ENCODE data around the gene LMAN1L.

DNA sequence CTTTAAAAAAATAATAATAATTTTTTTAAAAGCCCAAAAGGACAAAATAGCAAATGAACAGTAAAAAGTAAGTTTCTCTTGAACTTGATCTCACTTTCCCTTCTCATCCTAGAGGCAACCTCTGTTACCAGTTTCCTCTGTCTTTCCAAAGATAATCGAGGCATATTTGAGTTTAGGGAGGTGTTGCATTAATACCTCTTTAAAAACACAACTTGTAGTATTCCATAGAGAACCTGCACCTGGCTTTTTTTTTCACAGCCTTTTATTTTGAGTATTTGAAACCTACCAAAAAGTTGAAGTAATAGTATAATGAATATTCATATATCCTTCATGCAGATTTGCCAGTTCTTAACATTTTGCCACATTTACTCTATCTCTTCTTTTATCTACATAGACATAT is 21.6 kb upstream of the LMAN1L start:
- TF ChIP-seq POLR2A (IDR thresholded peaks at IDR 0.05): no peak
- TF ChIP-seq, protein P1, sequence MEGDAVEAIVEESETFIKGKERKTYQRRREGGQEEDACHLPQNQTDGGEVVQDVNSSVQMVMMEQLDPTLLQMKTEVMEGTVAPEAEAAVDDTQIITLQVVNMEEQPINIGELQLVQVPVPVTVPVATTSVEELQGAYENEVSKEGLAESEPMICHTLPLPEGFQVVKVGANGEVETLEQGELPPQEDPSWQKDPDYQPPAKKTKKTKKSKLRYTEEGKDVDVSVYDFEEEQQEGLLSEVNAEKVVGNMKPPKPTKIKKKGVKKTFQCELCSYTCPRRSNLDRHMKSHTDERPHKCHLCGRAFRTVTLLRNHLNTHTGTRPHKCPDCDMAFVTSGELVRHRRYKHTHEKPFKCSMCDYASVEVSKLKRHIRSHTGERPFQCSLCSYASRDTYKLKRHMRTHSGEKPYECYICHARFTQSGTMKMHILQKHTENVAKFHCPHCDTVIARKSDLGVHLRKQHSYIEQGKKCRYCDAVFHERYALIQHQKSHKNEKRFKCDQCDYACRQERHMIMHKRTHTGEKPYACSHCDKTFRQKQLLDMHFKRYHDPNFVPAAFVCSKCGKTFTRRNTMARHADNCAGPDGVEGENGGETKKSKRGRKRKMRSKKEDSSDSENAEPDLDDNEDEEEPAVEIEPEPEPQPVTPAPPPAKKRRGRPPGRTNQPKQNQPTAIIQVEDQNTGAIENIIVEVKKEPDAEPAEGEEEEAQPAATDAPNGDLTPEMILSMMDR (IDR thresholded peaks at IDR 0.05): no peak
- no peak for TF ChIP-seq POLR2AphosphoS5 (IDR thresholded peaks at IDR 0.05)

Measured in breast epithelium (tissue), 3 donors.